Osteocyte (in vitro differentiated cells): ENCODE data around the gene KRTAP21-3. TPM values are rescaled to one million over a fixed set of nuclear protein-coding genes. Genes with fewer than 3 reads are reported as not detected.

Experiments
- DNase-seq: peaks from one replicate; pipeline ENCODE4 v3.0.0; 2021; ENCODE audit warnings: mixed read lengths; ENCODE audit not compliant: unreplicated experiment; ENCODE audit errors: extremely low spot score
- H3K27ac Mint-ChIP-seq: one replicate; pipeline ENCODE4 v1.8.0; 2021; ENCODE audit warnings: mild to moderate bottlenecking, mixed read lengths; ENCODE audit not compliant: unreplicated experiment
- H3K27me3 Mint-ChIP-seq: one replicate; pipeline ENCODE4 v1.8.0; 2021; ENCODE audit warnings: mixed read lengths; ENCODE audit not compliant: unreplicated experiment
- H3K36me3 Mint-ChIP-seq: one replicate; pipeline ENCODE4 v1.8.0; 2021; ENCODE audit warnings: mixed read lengths; ENCODE audit not compliant: unreplicated experiment
- H3K4me1 Mint-ChIP-seq: one replicate; pipeline ENCODE4 v1.8.0; 2021; ENCODE audit warnings: mixed read lengths; ENCODE audit not compliant: unreplicated experiment
- H3K4me3 Mint-ChIP-seq: one replicate; pipeline ENCODE4 v1.8.0; 2021; ENCODE audit warnings: mild to moderate bottlenecking, moderate library complexity, mixed read lengths; ENCODE audit not compliant: unreplicated experiment
- H3K9me3 Mint-ChIP-seq: one replicate; pipeline ENCODE4 v1.8.0; 2021; ENCODE audit warnings: mixed read lengths; ENCODE audit not compliant: unreplicated experiment
- CTCF ChIP-seq: fragments of 200-600 bp; sonication (generic); IDR thresholded peaks from 2 replicates; pipeline ENCODE4 v1.5.0; 2021; ENCODE audit warnings: antibody characterized with exemption, mild to moderate bottlenecking, moderate library complexity
- total RNA-seq: library from RNA; stranded (reverse); gene quantifications from 2 replicates; pipeline ENCODE4 v1.2.1, GENCODE V29; 2021

The KRTAP21-3 gene
- total RNA-seq, 1 donor from 2014 or later = not detected

- no peak for DNase-seq
- Mint-ChIP-seq H3K9me3 (peaks cover 12% of the 10 kb centered on the region), H3K4me1 (no peaks in the 10 kb centered on the region), H3K36me3 (no peaks in the 10 kb centered on the region), H3K27ac (no peak overlapping the region), H3K4me3 (no peak overlapping the region), H3K27me3 (no peaks in the 10 kb centered on the region)
- no peak for TF ChIP-seq CTCF
These were observed 21.9 kb upstream of the KRTAP21-3 start for GRCh38 chr21:30740462-30740861.

GRCh38 chr21:30733026-30733425 is 14.4 kb upstream of the KRTAP21-3 start:
- Mint-ChIP-seq H3K9me3 (peaks cover 1% of the 10 kb centered on the region), H3K36me3 (no peaks in the 10 kb centered on the region), H3K27ac (no peak overlapping the region), H3K4me3 (no peak overlapping the region), H3K4me1 (no peaks in the 10 kb centered on the region), H3K27me3 (peaks cover 4% of the 10 kb centered on the region)
- TF ChIP-seq CTCF = no peak
- DNase-seq = no peak

- no peak for DNase-seq
- no peaks in the 10 kb centered on the region for H3K4me1 Mint-ChIP-seq
- no peaks in the 10 kb centered on the region for H3K27me3 Mint-ChIP-seq
- no peaks in the 10 kb centered on the region for H3K36me3 Mint-ChIP-seq
- no peak overlapping the region for H3K27ac Mint-ChIP-seq
- no peak overlapping the region for H3K4me3 Mint-ChIP-seq
- TF ChIP-seq CTCF = no peak
- peaks cover 8% of the 10 kb centered on the region for H3K9me3 Mint-ChIP-seq
These were observed 8.1 kb upstream of the KRTAP21-3 start for GRCh38 chr21:30726726-30727125.

- H3K4me1 Mint-ChIP-seq = no peaks in the 10 kb centered on the region
- TF ChIP-seq CTCF = no peak
- no peak for DNase-seq
- H3K4me3 Mint-ChIP-seq = no peak overlapping the region
- no peak overlapping the region for H3K27ac Mint-ChIP-seq
- H3K27me3 Mint-ChIP-seq = no peaks in the 10 kb centered on the region
- H3K36me3 Mint-ChIP-seq = no peaks in the 10 kb centered on the region
- H3K9me3 Mint-ChIP-seq = no peaks in the 10 kb centered on the region
These were observed 824 bp upstream of the KRTAP21-3 start for GRCh38 chr21:30719401-30719800.

- no peak overlapping the region for H3K27ac Mint-ChIP-seq
- peaks cover 10% of the 10 kb centered on the region for H3K9me3 Mint-ChIP-seq
- no peaks in the 10 kb centered on the region for H3K36me3 Mint-ChIP-seq
- H3K4me3 Mint-ChIP-seq = no peak overlapping the region
- H3K4me1 Mint-ChIP-seq = no peaks in the 10 kb centered on the region
- no peaks in the 10 kb centered on the region for H3K27me3 Mint-ChIP-seq
- no peak for DNase-seq
- no peak for TF ChIP-seq CTCF
These were observed 1.5 kb downstream of the KRTAP21-3 start for GRCh38 chr21:30717105-30717504.
